ENCODE results near the gene KRT33A.
A peak's percentile ranks its signal among the peaks of the same experiment; 100 is the strongest.

KRT33A gene

GRCh38 chr17:41345992-41346391, 4.6 kb downstream of the KRT33A start:
- no peak overlapping the region for H3K27ac Mint-ChIP-seq
- peaks cover 10% of the 10 kb centered on the region for H3K4me1 Mint-ChIP-seq (ENCODE audit: low read depth)
- no peak overlapping the region for H3K4me3 Mint-ChIP-seq
- peaks cover 17% of the 10 kb centered on the region for H3K9me3 Mint-ChIP-seq
- H3K36me3 Mint-ChIP-seq (ENCODE audit: low read depth): peaks cover 6% of the 10 kb centered on the region
- peaks cover 26% of the 10 kb centered on the region for H3K27me3 Mint-ChIP-seq (ENCODE audit: low read depth)

- H3K9me3 Mint-ChIP-seq: peaks cover 17% of the 10 kb centered on the region
- H3K36me3 Mint-ChIP-seq (ENCODE audit: low read depth): peaks cover 6% of the 10 kb centered on the region
- no peak overlapping the region for H3K4me3 Mint-ChIP-seq
- peaks cover 35% of the 10 kb centered on the region for H3K4me1 Mint-ChIP-seq (ENCODE audit: low read depth)
- H3K27me3 Mint-ChIP-seq (ENCODE audit: low read depth): peaks cover 34% of the 10 kb centered on the region
- peak overlapping the region; percentile 18 for H3K27ac Mint-ChIP-seq
Measured at GRCh38 chr17:41343029-41343428, 7.6 kb downstream of the KRT33A start.

GRCh38 chr17:41340934-41341861, 9.4 kb downstream of the KRT33A start:
- peak overlapping the region; percentile 35 for H3K4me3 Mint-ChIP-seq
- peaks cover 6% of the 10 kb centered on the region for H3K36me3 Mint-ChIP-seq (ENCODE audit: low read depth)

GRCh38 chr17:41340494-41340893, 10.1 kb downstream of the KRT33A start:
- Mint-ChIP-seq H3K27ac (peak overlapping the region; percentile 77), H3K9me3 (peaks cover 17% of the 10 kb centered on the region), H3K4me3 (peak overlapping the region; percentile 44), H3K36me3 (ENCODE audit: low read depth) (peaks cover 6% of the 10 kb centered on the region), H3K27me3 (ENCODE audit: low read depth) (peaks cover 37% of the 10 kb centered on the region), H3K4me1 (ENCODE audit: low read depth) (peaks cover 35% of the 10 kb centered on the region)

More at GRCh38 chr17:41340934-41341861, 9.4 kb downstream of the KRT33A start:
- peak overlapping the region; percentile 60 for H3K27ac Mint-ChIP-seq
- H3K9me3 Mint-ChIP-seq: peaks cover 17% of the 10 kb centered on the region
- peaks cover 30% of the 10 kb centered on the region for H3K27me3 Mint-ChIP-seq (ENCODE audit: low read depth)
- H3K4me1 Mint-ChIP-seq (ENCODE audit: low read depth): peaks cover 35% of the 10 kb centered on the region

GRCh38 chr17:41339571-41340172, 11.0 kb downstream of the KRT33A start:
- Mint-ChIP-seq H3K27ac (peak overlapping the region; percentile 77), H3K9me3 (peaks cover 17% of the 10 kb centered on the region), H3K4me1 (ENCODE audit: low read depth) (peaks cover 35% of the 10 kb centered on the region), H3K27me3 (ENCODE audit: low read depth) (peaks cover 33% of the 10 kb centered on the region), H3K4me3 (peak overlapping the region; percentile 44), H3K36me3 (ENCODE audit: low read depth) (peaks cover 6% of the 10 kb centered on the region)

GRCh38 chr17:41338961-41339485, 11.6 kb downstream of the KRT33A start:
- Mint-ChIP-seq H3K4me3 (peak overlapping the region; percentile 43), H3K27me3 (ENCODE audit: low read depth) (peaks cover 34% of the 10 kb centered on the region), H3K36me3 (ENCODE audit: low read depth) (peaks cover 6% of the 10 kb centered on the region), H3K27ac (peak overlapping the region; percentile 77), H3K4me1 (ENCODE audit: low read depth) (peaks cover 35% of the 10 kb centered on the region), H3K9me3 (peaks cover 17% of the 10 kb centered on the region)

- Mint-ChIP-seq H3K4me3 (no peak overlapping the region), H3K27me3 (ENCODE audit: low read depth) (peaks cover 42% of the 10 kb centered on the region), H3K4me1 (ENCODE audit: low read depth) (peaks cover 23% of the 10 kb centered on the region), H3K27ac (no peak overlapping the region), H3K36me3 (ENCODE audit: low read depth) (no peaks in the 10 kb centered on the region), H3K9me3 (no peaks in the 10 kb centered on the region)
Measured at GRCh38 chr17:41335747-41336146, 14.9 kb downstream of the KRT33A start.

- no peaks in the 10 kb centered on the region for H3K36me3 Mint-ChIP-seq (ENCODE audit: low read depth)
- H3K4me1 Mint-ChIP-seq (ENCODE audit: low read depth): peaks cover 13% of the 10 kb centered on the region
- peaks cover 37% of the 10 kb centered on the region for H3K27me3 Mint-ChIP-seq (ENCODE audit: low read depth)
- H3K27ac Mint-ChIP-seq: no peak overlapping the region
- no peaks in the 10 kb centered on the region for H3K9me3 Mint-ChIP-seq
- no peak overlapping the region for H3K4me3 Mint-ChIP-seq
Measured at GRCh38 chr17:41334385-41335305, 16.0 kb downstream of the KRT33A start.

GRCh38 chr17:41333836-41334235, 16.8 kb downstream of the KRT33A start:
- Mint-ChIP-seq H3K9me3 (no peaks in the 10 kb centered on the region), H3K27me3 (ENCODE audit: low read depth) (peaks cover 30% of the 10 kb centered on the region), H3K4me3 (no peak overlapping the region), H3K36me3 (ENCODE audit: low read depth) (no peaks in the 10 kb centered on the region), H3K4me1 (ENCODE audit: low read depth) (peaks cover 5% of the 10 kb centered on the region), H3K27ac (no peak overlapping the region)

- Mint-ChIP-seq H3K9me3 (no peaks in the 10 kb centered on the region), H3K36me3 (ENCODE audit: low read depth) (no peaks in the 10 kb centered on the region)
Measured at GRCh38 chr17:41333098-41333497, 17.5 kb downstream of the KRT33A start.

GRCh38 chr17:41332239-41332638, 18.4 kb downstream of the KRT33A start:
- Mint-ChIP-seq H3K4me1 (ENCODE audit: low read depth) (no peaks in the 10 kb centered on the region), H3K9me3 (no peaks in the 10 kb centered on the region), H3K27ac (no peak overlapping the region), H3K36me3 (ENCODE audit: low read depth) (no peaks in the 10 kb centered on the region), H3K27me3 (ENCODE audit: low read depth) (peaks cover 27% of the 10 kb centered on the region), H3K4me3 (no peak overlapping the region)

More at GRCh38 chr17:41333098-41333497, 17.5 kb downstream of the KRT33A start:
- no peak overlapping the region for H3K4me3 Mint-ChIP-seq
- no peaks in the 10 kb centered on the region for H3K4me1 Mint-ChIP-seq (ENCODE audit: low read depth)
- H3K27ac Mint-ChIP-seq: no peak overlapping the region
- peaks cover 27% of the 10 kb centered on the region for H3K27me3 Mint-ChIP-seq (ENCODE audit: low read depth)

- Mint-ChIP-seq H3K27me3 (ENCODE audit: low read depth) (peaks cover 27% of the 10 kb centered on the region), H3K27ac (no peak overlapping the region), H3K4me3 (no peak overlapping the region), H3K4me1 (ENCODE audit: low read depth) (no peaks in the 10 kb centered on the region), H3K9me3 (no peaks in the 10 kb centered on the region), H3K36me3 (ENCODE audit: low read depth) (no peaks in the 10 kb centered on the region)
Measured at GRCh38 chr17:41331606-41332005, 19.0 kb downstream of the KRT33A start.

- H3K36me3 Mint-ChIP-seq (ENCODE audit: low read depth): no peaks in the 10 kb centered on the region
- no peaks in the 10 kb centered on the region for H3K4me1 Mint-ChIP-seq (ENCODE audit: low read depth)
- no peak overlapping the region for H3K4me3 Mint-ChIP-seq
- peaks cover 15% of the 10 kb centered on the region for H3K27me3 Mint-ChIP-seq (ENCODE audit: low read depth)
- H3K9me3 Mint-ChIP-seq: no peaks in the 10 kb centered on the region
- no peak overlapping the region for H3K27ac Mint-ChIP-seq
Measured at GRCh38 chr17:41329279-41329948, 21.2 kb downstream of the KRT33A start.

Data from T-helper 1 cell treated with Interleukin-12 subunit alpha and Interleukin-12 subunit beta and Interleukin-4 antibody, amounts not matched to agents 30 μg/mL and 1 μg/mL, for 36 hours (primary cell).